ENCODE measurements around the gene IL16. TPM values are rescaled to one million over a fixed set of nuclear protein-coding genes. Genes with fewer than 3 reads are reported as not detected.
A peak's percentile ranks its signal among the peaks of the same experiment; 100 is the strongest.

IL16 gene
- total and polyA plus RNA-seq, 2 experiments from 2014 or later, result 0.32 to 0.53 TPM

- Histone ChIP-seq H3F3A (ENCODE audit: insufficient read depth) (no peaks in the 10 kb centered on the region), H3K9me2 (ENCODE audit: insufficient read depth) (no peaks in the 10 kb centered on the region), H3K27ac (no peak overlapping the region), H4K20me1 (ENCODE audit: insufficient read depth) (no peaks in the 10 kb centered on the region), H3K9ac (no peak overlapping the region), H3K4me3 (no peak overlapping the region), H3K27me3 (replicated peaks; ENCODE audit: insufficient read depth) (no peaks in the 10 kb centered on the region), H3K79me2 (ENCODE audit: insufficient read depth) (no peaks in the 10 kb centered on the region), H3K4me2 (ENCODE audit: unreplicated experiment) (no peak overlapping the region), H2AFZ (no peak overlapping the region), H3K36me3 (ENCODE audit: low read depth) (no peaks in the 10 kb centered on the region), H3K4me1 (ENCODE audit: insufficient read depth) (no peaks in the 10 kb centered on the region), H3K9me3 (ENCODE audit: low read depth) (no peaks in the 10 kb centered on the region)
- TF ChIP-seq EZH2phosphoT487 (IDR thresholded peaks at IDR 0.05; ENCODE audit: insufficient read depth, low read depth) (no peak), EZH2 (IDR thresholded peaks at IDR 0.05; ENCODE audit: insufficient read depth, poor library complexity, severe bottlenecking) (no peak)
- in situ Hi-C loops (cut with MboI), result no loop called here
- DNase-seq, result no peak
These were observed 59.3 kb downstream of the IL16 start for GRCh38 chr15:81255958-81256320.

GRCh38 chr15:81256916-81257315 is 60.2 kb downstream of the IL16 start:
- in situ Hi-C loops (cut with MboI), result no loop called here
- H3K4me3 ChIP-seq, result no peak overlapping the region
- no peaks in the 10 kb centered on the region for H4K20me1 ChIP-seq (ENCODE audit: insufficient read depth)
- no peak overlapping the region for H2AFZ ChIP-seq
- no peaks in the 10 kb centered on the region for H3K27me3 ChIP-seq (replicated peaks; ENCODE audit: insufficient read depth)
- H3K27ac ChIP-seq, result no peak overlapping the region
- no peaks in the 10 kb centered on the region for H3K9me2 ChIP-seq (ENCODE audit: insufficient read depth)
- peak; percentile 75 for DNase-seq
- WGBS, 2 experiments (ENCODE audit: low coverage in 1 of 2, low lambda C conversion rate in 2 of 2, missing lambda C conversion rate in 2 of 2), result 0 to 7% methylated on average over 1 of the region's 1 CpG
- H3K9ac ChIP-seq, result no peak overlapping the region
- H3K4me1 ChIP-seq (ENCODE audit: insufficient read depth), result no peaks in the 10 kb centered on the region
- no peaks in the 10 kb centered on the region for H3K9me3 ChIP-seq (ENCODE audit: low read depth)
- TF ChIP-seq EZH2 (IDR thresholded peaks at IDR 0.05; ENCODE audit: insufficient read depth, poor library complexity, severe bottlenecking) (no peak), EZH2phosphoT487 (IDR thresholded peaks at IDR 0.05; ENCODE audit: insufficient read depth, low read depth) (no peak)
- no peaks in the 10 kb centered on the region for H3F3A ChIP-seq (ENCODE audit: insufficient read depth)
- no peak overlapping the region for H3K4me2 ChIP-seq (ENCODE audit: unreplicated experiment)
- H3K36me3 ChIP-seq (ENCODE audit: low read depth), result no peaks in the 10 kb centered on the region
- no peaks in the 10 kb centered on the region for H3K79me2 ChIP-seq (ENCODE audit: insufficient read depth)

- DNase-seq, result no peak
- in situ Hi-C loops (cut with MboI), result no loop called here
- 26 to 43% methylated on average over 2 of the region's 2 CpGs for WGBS, 2 experiments (ENCODE audit: low coverage in 1 of 2, low lambda C conversion rate in 2 of 2, missing lambda C conversion rate in 2 of 2)
- Histone ChIP-seq H4K20me1 (ENCODE audit: insufficient read depth) (no peaks in the 10 kb centered on the region), H3K4me3 (no peak overlapping the region), H3K9ac (no peak overlapping the region), H3K9me2 (ENCODE audit: insufficient read depth) (no peaks in the 10 kb centered on the region), H3K27me3 (replicated peaks; ENCODE audit: insufficient read depth) (no peaks in the 10 kb centered on the region), H3F3A (ENCODE audit: insufficient read depth) (no peaks in the 10 kb centered on the region), H3K4me2 (ENCODE audit: unreplicated experiment) (no peak overlapping the region), H3K27ac (no peak overlapping the region), H3K79me2 (ENCODE audit: insufficient read depth) (no peaks in the 10 kb centered on the region), H3K36me3 (ENCODE audit: low read depth) (no peaks in the 10 kb centered on the region), H3K4me1 (ENCODE audit: insufficient read depth) (no peaks in the 10 kb centered on the region), H2AFZ (no peak overlapping the region), H3K9me3 (ENCODE audit: low read depth) (no peaks in the 10 kb centered on the region)
- TF ChIP-seq EZH2 (IDR thresholded peaks at IDR 0.05; ENCODE audit: insufficient read depth, poor library complexity, severe bottlenecking), result no peak
- no peak for TF ChIP-seq EZH2phosphoT487 (IDR thresholded peaks at IDR 0.05; ENCODE audit: insufficient read depth, low read depth)
These were observed 60.8 kb downstream of the IL16 start for GRCh38 chr15:81257435-81257834.

GRCh38 chr15:81258455-81258854 is 61.8 kb downstream of the IL16 start:
- Histone ChIP-seq H3K4me1 (ENCODE audit: insufficient read depth) (no peaks in the 10 kb centered on the region), H3K79me2 (ENCODE audit: insufficient read depth) (no peaks in the 10 kb centered on the region), H3K4me3 (no peak overlapping the region), H3K4me2 (ENCODE audit: unreplicated experiment) (no peak overlapping the region), H3K9me3 (ENCODE audit: low read depth) (no peaks in the 10 kb centered on the region), H4K20me1 (ENCODE audit: insufficient read depth) (no peaks in the 10 kb centered on the region), H2AFZ (no peak overlapping the region), H3F3A (ENCODE audit: insufficient read depth) (no peaks in the 10 kb centered on the region), H3K36me3 (ENCODE audit: low read depth) (no peaks in the 10 kb centered on the region), H3K9ac (no peak overlapping the region), H3K9me2 (ENCODE audit: insufficient read depth) (no peaks in the 10 kb centered on the region), H3K27ac (no peak overlapping the region), H3K27me3 (replicated peaks; ENCODE audit: insufficient read depth) (no peaks in the 10 kb centered on the region)
- no peak for DNase-seq
- 79 to 81% methylated on average over 8 of the region's 8 CpGs for WGBS, 2 experiments (ENCODE audit: low coverage in 1 of 2, low lambda C conversion rate in 2 of 2, missing lambda C conversion rate in 2 of 2)
- TF ChIP-seq EZH2phosphoT487 (IDR thresholded peaks at IDR 0.05; ENCODE audit: insufficient read depth, low read depth), result no peak
- no peak for TF ChIP-seq EZH2 (IDR thresholded peaks at IDR 0.05; ENCODE audit: insufficient read depth, poor library complexity, severe bottlenecking)
- in situ Hi-C loops (cut with MboI), result no loop called here

GRCh38 chr15:81259760-81260298 is 63.1 kb downstream of the IL16 start:
- H3F3A ChIP-seq (ENCODE audit: insufficient read depth), result no peaks in the 10 kb centered on the region
- H3K9ac ChIP-seq, result no peak overlapping the region
- no peak overlapping the region for H3K4me2 ChIP-seq (ENCODE audit: unreplicated experiment)
- H3K4me3 ChIP-seq, result no peak overlapping the region
- DNase-seq, result no peak
- 0 out of 2 replicates have a peak, but pooled peaks cover under 1% of the 10 kb centered on the region for H3K4me1 ChIP-seq (ENCODE audit: insufficient read depth)
- H2AFZ ChIP-seq, result no peak overlapping the region
- no peak overlapping the region for H3K27ac ChIP-seq
- TF ChIP-seq EZH2phosphoT487 (IDR thresholded peaks at IDR 0.05; ENCODE audit: insufficient read depth, low read depth), result no peak
- TF ChIP-seq EZH2 (IDR thresholded peaks at IDR 0.05; ENCODE audit: insufficient read depth, poor library complexity, severe bottlenecking), result no peak
- in situ Hi-C loops (cut with MboI), result loop anchor here (10.0 kb wide), 1 partner anchor 285 kb away; no protein-coding TSS in a partner anchor
- WGBS, 2 experiments (ENCODE audit: low coverage in 1 of 2, low lambda C conversion rate in 2 of 2, missing lambda C conversion rate in 2 of 2), result 30 to 31% methylated on average over 4 of the region's 4 CpGs
- H4K20me1 ChIP-seq (ENCODE audit: insufficient read depth), result no peaks in the 10 kb centered on the region
- H3K79me2 ChIP-seq (ENCODE audit: insufficient read depth), result no peaks in the 10 kb centered on the region
- H3K27me3 ChIP-seq (replicated peaks; ENCODE audit: insufficient read depth), result no peaks in the 10 kb centered on the region
- no peaks in the 10 kb centered on the region for H3K9me2 ChIP-seq (ENCODE audit: insufficient read depth)
- no peaks in the 10 kb centered on the region for H3K36me3 ChIP-seq (ENCODE audit: low read depth)
- no peaks in the 10 kb centered on the region for H3K9me3 ChIP-seq (ENCODE audit: low read depth)
